ENCODE measurements around the gene RNF169.

The RNF169 gene

GRCh38 chr11:74748211-74749126 is at the start of gene RNF169:
Gene RNF169 (plus strand): TSS chr11:74748849. CDS start chr11:74748881, 32 bp downstream.
- DNase-seq, result peak; percentile 94

- no peak for DNase-seq
Observed at GRCh38 chr11:74699615-74700396, 48.8 kb upstream of the RNF169 start.

- no peak for DNase-seq
Observed at GRCh38 chr11:74701351-74701750, 47.3 kb upstream of the RNF169 start.

- DNase-seq, result peak; percentile 41
Observed at GRCh38 chr11:74702383-74703007, 46.2 kb upstream of the RNF169 start.

GRCh38 chr11:74703211-74703610 is 45.4 kb upstream of the RNF169 start:
- no peak for DNase-seq

GRCh38 chr11:74707182-74707581 is 41.5 kb upstream of the RNF169 start:
- no peak for DNase-seq

- DNase-seq, result no peak
Observed at GRCh38 chr11:74707602-74708510, 40.8 kb upstream of the RNF169 start.

- DNase-seq, result no peak
Observed at GRCh38 chr11:74709175-74709574, 39.5 kb upstream of the RNF169 start.

- no peak for DNase-seq
Observed at GRCh38 chr11:74710281-74710938, 38.2 kb upstream of the RNF169 start.

GRCh38 chr11:74713686-74714085 is 35.0 kb upstream of the RNF169 start:
- DNase-seq, result no peak

GRCh38 chr11:74714904-74715303 is 33.7 kb upstream of the RNF169 start:
- DNase-seq, result no peak

- no peak for DNase-seq
Observed at GRCh38 chr11:74717221-74717969, 31.3 kb upstream of the RNF169 start.

GRCh38 chr11:74719011-74719410 is 29.6 kb upstream of the RNF169 start:
- no peak for DNase-seq

GRCh38 chr11:74720596-74721478 is 27.8 kb upstream of the RNF169 start:
- DNase-seq, result no peak

GRCh38 chr11:74721479-74721835 is 27.2 kb upstream of the RNF169 start:
- DNase-seq, result no peak

GRCh38 chr11:74723511-74723910 is 25.1 kb upstream of the RNF169 start:
- no peak for DNase-seq

- DNase-seq, result no peak
Observed at GRCh38 chr11:74725701-74726100, 22.9 kb upstream of the RNF169 start.

- DNase-seq, result peak; percentile 23
Observed at GRCh38 chr11:74726547-74727182, 22.0 kb upstream of the RNF169 start.

- no peak for DNase-seq
Observed at GRCh38 chr11:74729397-74729796, 19.3 kb upstream of the RNF169 start.

Measured in NCI-H1694 treated with DMSO at 0.1 percent for 48 hours (cell line).